ENCODE data around the gene OR1K1.

DNA sequence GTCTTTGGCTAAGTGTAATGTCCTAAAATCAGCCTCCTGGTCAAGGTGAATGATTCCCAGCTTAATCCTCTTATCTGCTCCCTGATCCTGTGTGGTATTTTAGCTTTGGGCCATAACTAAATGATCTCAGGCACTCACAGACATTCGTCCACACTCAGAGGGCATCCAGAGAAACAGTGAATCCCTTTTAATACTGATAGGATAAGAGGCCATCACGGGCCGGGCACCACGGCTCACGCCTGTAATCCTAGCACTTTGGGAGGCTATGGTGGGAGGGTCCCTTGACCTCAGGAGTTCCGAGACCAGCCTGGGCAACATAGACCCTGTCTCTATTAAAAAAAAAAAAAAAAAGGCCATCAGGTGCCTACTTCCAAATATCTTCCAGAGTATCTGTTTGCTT, 22.1 kb downstream of the OR1K1 start:
- TF ChIP-seq CTCF (IDR thresholded peaks at IDR 0.05 in 8 of 11, conservative IDR thresholded peaks at IDR 0.05 in 3 of 11) (no peak), POLR2A (IDR thresholded peaks at IDR 0.05) (no peak)
